GM12878 (cell line): Measurements from ENCODE around the gene MACROD2.

Source experiments
- CTCF ChIP-seq, 3 experiments: IDR thresholded peaks in 2 of 3; conservative IDR thresholded peaks in 1 of 3; 2 replicates each; pipeline ENCODE4 v1.5.1; 2011; ENCODE audit warnings: low read depth in 3 of 3, low read length in 3 of 3, mild to moderate bottlenecking in 3 of 3, control low read depth in 2 of 3, moderate library complexity in 2 of 3, inconsistent platforms in 1 of 3, mixed read lengths in 1 of 3; ENCODE audit not compliant: control insufficient read depth in 2 of 3, insufficient read depth in 1 of 3; ENCODE audit errors: extremely low read depth in 1 of 3
- HDAC6 ChIP-seq: fragments of 200-600 bp; sonication (generic); IDR thresholded peaks from one replicate; pipeline ENCODE4 v1.8.0; 2017; ENCODE audit warnings: antibody characterized with exemption; ENCODE audit not compliant: unreplicated experiment
- TAF1 ChIP-seq: IDR thresholded peaks from 2 replicates; pipeline ENCODE4 v1.6.1; 2011; ENCODE audit warnings: mild to moderate bottlenecking, low read depth, low read length, borderline replicate concordance

DNA sequence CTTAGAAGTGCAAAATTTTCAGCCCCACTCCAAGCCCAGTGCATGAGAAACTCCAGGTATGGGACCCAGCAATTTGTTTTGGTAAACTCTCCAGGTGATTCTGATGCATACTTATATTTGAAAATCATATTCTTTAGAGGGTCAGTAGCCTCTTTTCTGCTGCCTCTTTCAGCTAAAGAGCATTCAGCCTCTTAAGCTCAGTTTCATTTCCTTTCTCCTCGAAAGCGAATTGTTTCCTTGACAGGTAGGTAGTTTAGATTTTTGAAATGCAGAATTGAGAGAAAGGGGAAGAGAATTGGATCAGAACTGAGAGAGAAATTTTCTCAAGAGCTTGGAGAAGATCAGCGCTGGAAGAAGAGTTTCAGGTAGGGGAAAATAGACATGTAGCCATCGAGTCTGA lies 1337.9 kb downstream of the MACROD2 start:
- TF ChIP-seq TAF1 (no peak), HDAC6 (no peak), CTCF (IDR thresholded peaks at IDR 0.05 in 2 of 3, conservative IDR thresholded peaks at IDR 0.05 in 1 of 3; ENCODE audit: control insufficient read depth in 2 of 3, extremely low read depth in 1 of 3, insufficient read depth in 1 of 3, low read depth in 3 of 3, low read length in 3 of 3) (no peak)
